AG08396 (cell line): ENCODE data around the gene HDAC3.

Experiments
- DNase-seq: peaks from one replicate; pipeline ENCODE4 v3.0.0; 2012; ENCODE audit warnings: low spot score, mixed read lengths

The HDAC3 gene

DNA sequence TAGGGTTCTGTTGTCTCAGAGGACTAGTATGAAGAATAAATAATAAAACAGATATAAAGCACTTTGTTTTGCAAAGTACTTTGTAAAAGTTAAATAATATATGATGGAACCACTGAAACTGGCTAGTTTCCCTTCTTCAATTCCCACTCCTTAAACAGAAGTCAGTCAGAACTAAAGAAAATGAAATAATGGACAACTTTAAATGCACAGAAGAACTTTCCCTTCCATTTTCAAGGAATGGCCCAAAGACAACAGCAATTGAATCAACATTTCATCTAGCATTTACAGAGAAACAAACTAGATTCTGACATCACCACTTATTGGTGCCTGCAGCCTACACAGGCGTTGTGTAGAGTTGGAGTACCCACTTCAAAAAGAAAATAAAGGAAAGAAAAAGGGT, 34.0 kb downstream of the HDAC3 start:
- no peak for DNase-seq

DNA sequence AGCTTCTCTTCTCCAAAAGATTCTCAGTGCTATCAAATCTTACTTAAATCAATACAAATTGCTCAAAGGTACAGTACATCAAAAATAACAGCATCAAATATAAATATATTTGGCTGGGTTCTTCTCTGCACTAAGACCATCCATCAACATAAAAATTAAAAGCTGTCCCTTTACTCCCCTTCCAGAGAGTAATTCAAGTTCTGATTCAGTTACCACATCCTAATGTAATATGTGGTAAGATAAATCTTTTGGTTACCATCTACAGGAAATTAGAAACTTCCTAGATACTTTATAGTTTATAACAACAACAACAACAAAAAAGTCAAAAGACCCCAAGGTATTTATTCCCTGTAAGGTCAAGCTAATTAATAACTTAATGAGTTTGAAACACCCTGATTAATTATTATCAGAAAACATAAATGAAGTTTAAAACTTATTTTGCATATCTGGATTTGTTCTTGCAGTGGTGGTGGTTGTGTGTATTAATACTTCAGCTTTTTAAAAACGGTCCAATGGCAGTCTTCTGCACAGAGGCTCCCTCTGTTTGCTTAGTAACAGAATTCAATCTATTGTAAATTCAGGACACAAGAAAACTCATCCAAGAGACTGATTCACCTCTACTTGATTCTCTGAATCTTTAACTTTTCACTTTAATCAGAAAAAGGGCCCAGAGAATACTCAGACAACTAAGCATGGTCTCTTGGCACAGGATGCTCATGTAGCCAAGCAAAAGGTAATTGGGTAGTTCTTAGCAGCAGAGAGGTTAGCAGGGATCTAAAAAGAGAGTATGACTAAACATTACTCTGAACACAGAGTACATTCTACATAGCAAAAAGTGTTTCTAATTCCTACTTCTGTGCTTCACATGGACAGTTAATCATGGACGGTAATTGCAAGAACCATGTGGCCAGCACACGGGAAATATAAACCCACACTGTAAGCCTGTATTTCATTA, 38.0 kb downstream of the HDAC3 start:
- peak; percentile 10 for DNase-seq

GRCh38 chr5:141597814-141598213, 38.8 kb downstream of the HDAC3 start:
- no peak for DNase-seq

- DNase-seq = no peak
These were observed 39.3 kb downstream of the HDAC3 start for GRCh38 chr5:141597394-141597793.

GRCh38 chr5:141596867-141597266, 39.8 kb downstream of the HDAC3 start:
- DNase-seq = no peak

DNA sequence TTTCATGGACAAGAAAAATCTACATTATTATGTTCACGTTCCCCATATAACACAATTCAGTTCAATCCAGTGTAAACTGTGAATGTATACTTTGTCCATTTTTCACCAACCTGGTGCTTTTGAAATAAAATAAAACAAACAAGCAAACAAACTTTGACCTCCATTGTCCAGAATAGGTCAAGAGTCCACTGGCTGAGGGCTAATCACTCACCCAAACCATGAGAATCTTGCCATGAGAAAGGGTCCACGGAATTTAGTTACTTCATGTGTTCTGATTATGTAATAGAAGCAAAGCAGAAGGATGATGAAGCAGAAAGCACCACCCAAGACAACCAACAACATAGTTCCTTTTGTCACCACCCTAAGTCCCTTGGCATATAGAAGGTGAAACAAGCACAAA, 46.5 kb downstream of the HDAC3 start:
- DNase-seq = no peak

DNA sequence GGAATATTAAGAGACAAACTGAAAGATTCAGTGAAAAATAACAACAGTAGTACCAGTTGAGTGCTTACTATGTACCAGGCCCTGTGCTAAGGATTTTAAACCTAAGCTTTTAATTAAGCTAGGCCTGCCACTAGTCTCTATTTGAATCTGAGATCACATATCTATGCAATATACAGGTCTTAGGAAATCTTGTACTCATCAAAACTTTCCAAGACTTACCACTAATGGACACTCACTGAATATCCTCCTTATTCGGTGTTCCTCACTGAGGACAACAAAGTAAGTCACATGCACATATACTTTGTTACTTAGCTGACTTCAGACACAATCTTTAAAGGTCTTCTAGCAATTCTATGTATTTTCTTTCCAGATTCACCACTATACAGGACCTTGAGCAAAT, 50.4 kb downstream of the HDAC3 start:
- DNase-seq = no peak

DNA sequence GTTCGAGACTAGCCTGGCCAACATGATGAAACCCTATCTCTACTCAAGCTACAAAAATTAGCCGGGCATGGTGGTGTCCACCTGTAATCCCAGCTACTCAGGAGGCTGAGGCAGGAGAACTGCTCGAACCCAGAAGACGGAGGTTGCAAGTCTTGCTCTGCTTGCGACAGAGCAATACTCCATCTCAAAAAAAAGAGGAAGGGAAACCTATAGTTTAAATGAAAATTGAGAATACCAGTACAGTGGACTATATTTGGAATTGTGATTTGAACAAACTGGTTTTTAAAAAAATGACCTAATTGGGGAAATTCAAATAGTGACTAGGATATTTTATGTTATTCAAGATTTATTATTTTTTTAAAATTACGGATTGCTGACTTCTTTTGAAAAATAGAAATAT, 51.1 kb downstream of the HDAC3 start:
- no peak for DNase-seq

DNA sequence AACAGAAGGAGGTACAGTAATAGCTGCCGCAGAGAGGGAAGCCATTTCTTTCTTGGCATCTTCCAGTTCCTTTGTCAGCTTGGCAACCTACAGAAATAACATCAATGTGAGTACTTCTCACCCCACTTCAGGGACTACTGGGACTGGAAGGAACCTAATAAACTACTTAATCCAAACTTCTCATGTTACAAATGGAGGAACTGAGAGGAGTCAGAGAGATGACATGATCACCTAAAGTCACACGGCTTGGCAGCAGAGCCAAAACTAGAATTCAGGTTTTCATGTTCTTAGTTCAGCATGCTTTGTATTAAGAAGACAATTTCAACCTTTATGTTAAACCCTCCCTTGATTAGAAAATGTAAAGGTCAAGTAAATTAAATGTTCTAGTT, 62.5 kb downstream of the HDAC3 start:
- DNase-seq = no peak

DNA sequence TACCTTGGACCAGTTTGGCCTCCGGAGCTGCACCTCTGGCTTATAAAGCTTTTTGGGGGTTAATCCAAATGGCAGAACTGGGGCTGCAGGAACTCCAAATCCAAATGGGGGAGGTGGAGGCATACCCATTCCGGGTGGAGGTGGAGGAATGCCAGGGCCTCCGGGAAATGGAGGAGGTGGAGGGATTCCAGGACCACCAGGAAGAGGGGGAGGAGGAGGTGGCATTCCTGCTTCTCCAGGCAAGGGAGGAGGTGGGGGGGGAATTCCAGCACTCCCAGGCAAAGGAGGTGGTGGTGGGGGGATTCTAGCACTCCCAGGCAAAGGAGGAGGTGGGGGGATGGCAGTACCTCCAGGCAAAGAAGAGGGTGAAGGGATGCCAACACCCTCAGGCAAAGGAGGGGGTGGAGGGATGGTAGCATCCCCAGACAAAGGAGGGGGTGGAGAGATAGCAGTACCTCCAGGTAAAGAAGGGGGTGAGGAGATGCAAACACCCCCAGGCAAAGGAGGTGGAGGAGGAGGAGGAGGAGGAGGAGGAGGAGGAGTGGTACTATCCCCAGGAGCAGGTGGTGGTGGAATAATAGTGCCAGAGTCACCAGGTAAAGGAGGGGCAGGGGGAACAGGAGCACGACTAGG, 63.0 kb downstream of the HDAC3 start:
- DNase-seq = no peak
